HAP-1 (cell line): ENCODE data around the gene PTRH2.
A peak's percentile ranks its signal among the peaks of the same experiment; 100 is the strongest.

Experiments used
- DNase-seq, 2 experiments: peaks; one replicate each; pipeline ENCODE4 v3.0.0-alpha.2; 2016 to 2020; ENCODE audit warnings: low spot score in 2 of 2
- H3K27me3 ChIP-seq: fragments of 250-450 bp; sonication (Bioruptor Pico); 2 replicates; pipeline ENCODE4 v1.5.1; 2020; ENCODE audit warnings: low read depth, mild to moderate bottlenecking, moderate library complexity
- H3K36me3 ChIP-seq: fragments of 250-450 bp; sonication (Bioruptor Pico); replicated peaks from 2 replicates; pipeline ENCODE4 v1.5.1; 2020; ENCODE audit warnings: mild to moderate bottlenecking
- H3K4me1 ChIP-seq: fragments of 250-450 bp; sonication (Bioruptor Pico); 2 replicates; pipeline ENCODE4 v1.5.1; 2020; ENCODE audit warnings: mild to moderate bottlenecking
- H3K4me3 ChIP-seq: fragments of 250-450 bp; sonication (Bioruptor Pico); 2 replicates; pipeline ENCODE4 v1.5.1; 2020; ENCODE audit warnings: mild to moderate bottlenecking, moderate library complexity
- H3K9me3 ChIP-seq: fragments of 250-450 bp; sonication (Bioruptor Pico); 2 replicates; pipeline ENCODE4 v1.5.1; 2020; ENCODE audit warnings: mild to moderate bottlenecking, moderate library complexity
- in situ Hi-C: fragments of 300-500 bp; cut with MboI; formaldehyde crosslinking; loops from 3 replicates; pipeline ENCODE4 v1.14.3; 2020; ENCODE audit warnings: low sequenced_read_pairs, inconsistent platforms, mixed read lengths

The PTRH2 gene

DNA sequence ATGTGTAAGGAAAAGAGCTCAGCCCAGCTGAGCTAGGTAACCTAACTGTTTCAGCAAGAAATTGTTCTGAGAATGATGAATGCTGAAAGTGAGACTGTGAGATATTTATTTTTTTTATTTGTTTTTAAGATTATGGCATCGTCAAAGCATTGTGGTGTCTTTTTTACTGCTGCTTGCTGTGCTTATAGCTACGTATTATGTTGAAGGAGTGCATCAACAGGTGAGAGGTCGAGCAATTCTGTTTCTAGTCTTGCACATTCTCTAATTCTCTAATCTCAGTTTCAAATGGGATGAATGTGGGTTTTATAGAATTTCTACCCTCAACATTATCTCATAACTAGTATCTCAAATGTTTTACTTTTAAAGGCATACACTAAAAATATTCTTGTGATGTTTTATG is 30.1 kb upstream of the PTRH2 start:
- H3K36me3 ChIP-seq, result peaks cover 9% of the 10 kb centered on the region; the same call in 1 of the 2 replicates
- H3K4me1 ChIP-seq, result no peaks in the 10 kb centered on the region
- H3K9me3 ChIP-seq, result no peaks in the 10 kb centered on the region
- no peak overlapping the region for H3K4me3 ChIP-seq
- in situ Hi-C loops, result no loop called here
- no peaks in the 10 kb centered on the region for H3K27me3 ChIP-seq
- no peak for DNase-seq

DNA sequence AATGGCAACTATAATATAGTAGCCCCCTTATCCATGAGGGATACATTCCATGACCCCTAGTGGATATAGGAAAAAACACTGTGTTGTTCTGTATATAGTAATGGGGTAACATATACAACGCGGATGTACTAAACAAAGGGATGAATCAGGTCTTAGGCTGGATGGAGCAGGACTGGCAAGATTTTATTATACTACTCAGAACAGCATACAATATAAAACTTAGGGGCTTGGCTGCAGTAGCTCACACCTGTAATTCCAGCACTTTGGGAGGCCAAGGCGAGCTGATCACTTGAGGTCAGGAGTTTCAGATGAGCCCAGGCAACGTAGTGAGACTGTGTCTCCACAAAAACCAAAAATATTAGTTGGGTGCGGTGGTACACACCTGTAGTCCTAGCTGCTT is 27.0 kb upstream of the PTRH2 start:
- no peak overlapping the region for H3K4me3 ChIP-seq
- H3K4me1 ChIP-seq, result peaks cover 2% of the 10 kb centered on the region
- in situ Hi-C loops, result no loop called here
- no peaks in the 10 kb centered on the region for H3K27me3 ChIP-seq
- H3K9me3 ChIP-seq, result no peaks in the 10 kb centered on the region
- peaks cover 9% of the 10 kb centered on the region; the same call in 1 of the 2 replicates for H3K36me3 ChIP-seq
- DNase-seq, result no peak

DNA sequence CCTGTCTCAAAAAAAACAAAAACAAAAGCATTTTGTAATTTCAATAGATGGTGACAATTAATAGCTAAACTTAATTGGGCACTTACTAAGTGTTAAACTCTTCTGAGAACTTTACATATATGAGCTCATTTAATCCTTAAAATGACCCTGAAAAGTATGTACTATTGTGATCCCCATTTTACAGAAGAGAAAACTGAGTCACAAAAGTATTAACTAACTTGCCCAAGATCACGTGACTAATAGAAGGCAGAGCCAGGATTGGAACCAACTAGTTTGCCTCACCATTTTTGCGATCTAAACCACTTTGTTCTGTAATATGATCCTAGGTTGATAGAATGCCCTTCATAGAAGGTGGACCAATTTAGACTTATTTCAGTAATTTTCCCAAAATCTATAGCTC is 26.5 kb upstream of the PTRH2 start:
- no peaks in the 10 kb centered on the region for H3K9me3 ChIP-seq
- in situ Hi-C loops, result no loop called here
- no peak overlapping the region for H3K4me3 ChIP-seq
- no peak for DNase-seq
- H3K27me3 ChIP-seq, result no peaks in the 10 kb centered on the region
- H3K36me3 ChIP-seq, result peaks cover 9% of the 10 kb centered on the region; the same call in 1 of the 2 replicates
- peaks cover 7% of the 10 kb centered on the region for H3K4me1 ChIP-seq

DNA sequence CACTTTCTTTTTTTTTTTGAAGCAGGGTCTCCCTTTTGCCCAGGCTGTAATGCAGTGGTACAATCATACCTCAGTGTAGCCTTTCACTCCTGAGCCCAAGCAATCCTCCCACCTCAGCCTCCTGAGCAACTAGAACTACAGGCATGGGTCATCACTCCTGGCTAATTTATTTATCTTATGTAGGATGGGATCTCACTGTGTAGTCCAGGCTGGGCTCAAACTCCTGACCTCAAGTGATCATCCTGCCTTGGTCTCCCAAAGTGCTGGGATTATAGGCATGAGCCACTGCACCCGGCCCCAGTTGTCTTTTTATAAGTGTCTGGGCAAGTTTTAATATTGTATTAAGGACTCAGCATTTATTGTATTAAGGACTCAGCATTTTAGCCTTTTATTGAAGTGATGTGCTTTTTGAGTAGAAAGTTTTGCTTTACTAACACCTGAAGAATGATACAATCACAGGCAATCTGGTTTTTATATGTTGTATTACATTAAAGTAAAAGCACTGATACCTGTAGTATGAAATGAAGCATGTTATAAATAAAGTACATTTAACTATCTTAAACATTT is 23.1 kb upstream of the PTRH2 start:
- in situ Hi-C loops, result no loop called here
- DNase-seq, result no peak
- H3K4me1 ChIP-seq, result peaks cover 29% of the 10 kb centered on the region
- H3K9me3 ChIP-seq, result no peaks in the 10 kb centered on the region
- peaks cover 3% of the 10 kb centered on the region; the same call in 1 of the 2 replicates for H3K36me3 ChIP-seq
- H3K27me3 ChIP-seq, result no peaks in the 10 kb centered on the region
- no peak overlapping the region for H3K4me3 ChIP-seq

DNA sequence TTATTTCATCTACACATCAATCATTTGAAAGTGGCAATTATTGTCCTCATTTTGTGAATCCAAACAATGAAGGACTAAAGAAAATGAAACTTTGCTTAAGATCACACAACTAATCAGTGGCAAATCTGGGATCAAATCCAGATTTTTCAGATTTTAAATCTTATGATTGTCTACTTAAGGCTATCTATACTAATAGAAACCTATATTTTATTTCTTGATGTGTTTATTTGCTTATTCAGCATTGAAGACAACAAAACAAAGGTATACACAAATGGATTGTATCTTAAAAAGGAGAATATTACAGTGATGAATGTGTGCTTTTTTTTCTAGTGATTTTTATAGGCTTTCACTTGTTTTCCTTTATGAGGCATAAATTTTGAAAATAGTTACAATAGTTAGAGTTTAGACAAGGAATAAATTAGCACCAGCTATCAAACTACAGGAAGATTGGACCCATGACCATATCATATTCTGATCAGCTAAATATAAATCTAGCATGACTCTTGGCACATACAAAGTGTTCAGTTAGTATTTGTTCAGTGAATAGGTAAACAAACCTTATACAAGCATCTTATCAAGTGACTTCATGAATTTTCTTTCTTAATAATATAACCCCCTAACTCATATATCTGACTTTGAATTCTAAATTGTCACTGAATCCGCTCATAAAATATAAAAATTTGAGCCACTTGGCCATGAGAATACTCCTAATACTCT is 20.7 kb upstream of the PTRH2 start:
- H3K4me1 ChIP-seq, result peaks cover 43% of the 10 kb centered on the region
- DNase-seq, result no peak
- H3K36me3 ChIP-seq, result no peaks in the 10 kb centered on the region
- H3K27me3 ChIP-seq, result no peaks in the 10 kb centered on the region
- no peaks in the 10 kb centered on the region for H3K9me3 ChIP-seq
- no peak overlapping the region for H3K4me3 ChIP-seq
- in situ Hi-C loops, result no loop called here

DNA sequence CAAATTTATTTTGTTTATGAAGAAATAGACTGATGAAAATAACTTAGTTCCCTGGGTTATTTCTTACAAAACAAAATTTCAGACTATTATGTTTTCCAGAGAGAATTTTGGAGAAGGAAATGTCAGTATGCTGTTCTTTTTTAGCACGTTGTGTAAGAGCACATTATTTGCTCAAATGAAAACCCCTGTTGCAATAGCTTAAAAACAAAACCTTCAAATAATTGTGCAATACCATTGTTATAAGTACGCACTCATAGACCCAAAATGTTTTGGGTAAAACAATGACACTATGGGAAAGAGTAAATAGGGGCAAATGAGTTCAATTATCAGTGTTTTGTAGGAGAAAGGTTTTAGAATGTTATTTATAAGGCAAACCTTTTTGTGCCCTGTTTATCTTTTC is 18.5 kb upstream of the PTRH2 start:
- Histone ChIP-seq H3K4me1 (peaks cover 55% of the 10 kb centered on the region), H3K4me3 (no peak overlapping the region), H3K36me3 (no peaks in the 10 kb centered on the region), H3K27me3 (no peaks in the 10 kb centered on the region), H3K9me3 (no peaks in the 10 kb centered on the region)
- in situ Hi-C loops, result no loop called here
- DNase-seq, result no peak

DNA sequence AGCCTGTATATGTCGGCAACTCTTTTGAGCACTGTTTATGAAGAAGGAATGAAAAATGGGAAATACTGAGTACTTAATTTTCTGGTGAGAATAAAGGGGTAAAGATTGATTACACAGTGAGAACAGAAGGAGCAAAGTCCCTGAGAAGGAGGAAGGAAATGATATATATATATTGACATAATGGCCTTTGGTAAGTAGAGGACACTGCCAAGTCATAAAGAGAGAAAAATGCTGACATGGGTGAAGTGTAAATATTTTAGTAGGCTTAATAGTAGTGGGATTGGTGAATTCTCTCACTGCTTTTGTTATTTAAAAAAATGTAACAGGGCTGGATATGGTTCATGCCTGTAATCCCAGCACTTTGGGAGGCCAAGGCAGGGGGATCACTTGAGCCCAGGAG is 16.4 kb upstream of the PTRH2 start:
- in situ Hi-C loops, result no loop called here
- DNase-seq, result no peak
- H3K36me3 ChIP-seq, result no peaks in the 10 kb centered on the region
- H3K4me1 ChIP-seq, result peaks cover 54% of the 10 kb centered on the region
- no peaks in the 10 kb centered on the region for H3K27me3 ChIP-seq
- peak overlapping the region; percentile 10 for H3K4me3 ChIP-seq
- H3K9me3 ChIP-seq, result no peaks in the 10 kb centered on the region

DNA sequence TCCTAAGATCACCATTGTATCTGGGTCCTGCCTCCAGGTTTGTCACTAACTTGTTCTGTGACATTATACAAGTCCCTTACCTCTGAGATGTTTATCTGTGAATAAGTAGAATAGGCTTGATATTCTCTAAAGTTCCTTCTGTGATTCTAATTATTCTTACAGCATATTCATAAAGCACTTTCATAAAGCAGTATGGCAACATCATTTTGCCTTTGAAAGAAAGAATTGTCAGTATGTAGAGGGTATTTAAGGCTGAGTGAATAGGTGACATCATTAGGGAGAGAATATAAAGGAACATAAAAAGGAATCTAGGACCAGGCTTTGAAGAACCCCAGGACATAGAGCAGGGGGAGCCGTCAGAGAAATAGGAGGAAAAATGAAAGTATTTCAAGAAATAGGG is 15.8 kb upstream of the PTRH2 start:
- no peaks in the 10 kb centered on the region for H3K36me3 ChIP-seq
- in situ Hi-C loops, result no loop called here
- peak; percentile 28 to 93 for DNase-seq
- no peaks in the 10 kb centered on the region for H3K27me3 ChIP-seq
- peaks cover 50% of the 10 kb centered on the region for H3K4me1 ChIP-seq
- peak overlapping the region; percentile 10 for H3K4me3 ChIP-seq
- no peaks in the 10 kb centered on the region for H3K9me3 ChIP-seq

DNA sequence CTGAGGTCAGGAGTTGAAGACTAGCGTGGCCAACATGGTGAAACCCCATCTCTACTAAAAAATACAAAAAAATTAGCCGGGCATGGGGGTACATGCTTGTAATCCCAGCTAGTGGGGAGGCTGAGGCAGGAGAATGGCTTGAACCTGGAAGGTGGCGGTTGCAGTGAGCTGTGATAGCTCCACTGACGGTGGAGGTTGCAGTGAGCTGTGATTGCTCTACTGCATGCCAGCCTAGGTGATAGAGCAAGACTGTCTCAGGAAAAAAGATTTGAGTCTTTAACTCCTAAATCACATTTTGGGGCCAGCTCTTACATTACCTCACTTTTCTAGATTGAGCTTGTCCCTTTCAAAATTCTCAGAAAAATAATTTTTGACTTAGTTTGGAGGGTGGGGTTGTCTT is 15.4 kb upstream of the PTRH2 start:
- no peaks in the 10 kb centered on the region for H3K36me3 ChIP-seq
- in situ Hi-C loops, result no loop called here

DNA sequence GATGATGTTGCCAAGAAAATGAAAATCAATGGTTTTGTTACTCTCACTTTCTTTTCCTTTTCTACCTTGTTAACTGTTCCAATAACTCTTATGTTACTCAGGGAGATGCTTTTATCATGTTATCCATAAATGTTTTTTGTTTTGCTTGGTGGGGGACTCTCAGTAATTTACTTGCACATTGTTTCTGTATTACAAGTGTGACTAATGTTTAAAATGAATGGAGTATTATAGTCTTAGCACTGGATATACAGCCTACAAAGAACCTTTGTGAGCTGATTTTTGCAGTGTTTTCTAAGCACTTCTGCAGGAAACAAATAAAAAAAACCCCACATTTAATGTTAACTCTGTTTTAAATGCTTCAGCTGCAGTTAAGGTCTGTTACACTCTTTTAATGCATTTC is 12.3 kb upstream of the PTRH2 start:
- H3K4me3 ChIP-seq, result no peak overlapping the region
- no peak for DNase-seq
- peaks cover 29% of the 10 kb centered on the region for H3K4me1 ChIP-seq
- no peaks in the 10 kb centered on the region for H3K9me3 ChIP-seq
- no peaks in the 10 kb centered on the region for H3K27me3 ChIP-seq
- in situ Hi-C loops, result no loop called here
- no peaks in the 10 kb centered on the region for H3K36me3 ChIP-seq

More for the DNA sequence above, 15.4 kb upstream of the PTRH2 start:
- no peaks in the 10 kb centered on the region for H3K27me3 ChIP-seq
- peaks cover 46% of the 10 kb centered on the region for H3K4me1 ChIP-seq
- H3K4me3 ChIP-seq, result no peak overlapping the region
- peak in 1 of 2 experiments; percentile 33 for DNase-seq
- no peaks in the 10 kb centered on the region for H3K9me3 ChIP-seq

DNA sequence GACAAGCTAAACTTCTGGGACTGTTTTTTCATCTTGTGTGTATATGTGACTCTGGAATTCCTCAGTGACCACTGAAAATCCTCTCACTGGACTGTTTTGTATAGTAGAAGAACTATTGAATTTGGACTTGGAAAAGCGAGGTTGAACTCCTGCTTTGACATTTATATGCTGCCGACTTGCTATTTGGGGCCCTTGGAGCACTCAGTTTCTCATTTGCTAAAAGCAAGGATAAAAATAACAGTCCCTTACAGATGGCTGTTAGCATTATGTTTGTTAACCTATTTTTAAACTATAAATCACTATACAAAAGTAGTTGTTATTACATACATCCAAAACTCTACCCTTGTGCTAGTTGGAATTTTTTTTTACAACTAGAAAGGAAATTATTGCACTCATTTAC is 9.2 kb upstream of the PTRH2 start:
- Histone ChIP-seq H3K9me3 (no peaks in the 10 kb centered on the region), H3K4me1 (peaks cover 19% of the 10 kb centered on the region), H3K27me3 (no peaks in the 10 kb centered on the region), H3K4me3 (no peak overlapping the region), H3K36me3 (no peaks in the 10 kb centered on the region)
- DNase-seq, result no peak
- in situ Hi-C loops, result no loop called here

DNA sequence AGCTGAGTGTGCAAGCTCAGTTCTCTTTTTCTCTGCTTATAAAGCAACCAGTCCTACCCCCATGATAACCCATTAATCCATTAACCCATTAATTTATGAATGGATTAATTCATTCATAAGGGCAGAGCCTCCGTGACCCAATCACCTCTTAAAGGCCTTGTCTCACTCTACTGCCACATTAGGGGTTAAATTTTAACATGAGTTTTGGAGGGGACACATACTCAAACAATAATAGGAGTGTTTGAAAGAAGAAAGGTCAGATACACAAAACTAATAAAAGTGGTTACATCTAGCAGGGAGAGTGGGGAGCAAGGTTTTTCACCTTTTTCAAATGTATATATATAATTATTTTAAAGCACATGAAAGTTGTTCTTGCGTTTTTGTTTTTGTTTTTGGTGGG is 7.0 kb upstream of the PTRH2 start:
- no peak overlapping the region for H3K4me3 ChIP-seq
- H3K4me1 ChIP-seq, result peaks cover 18% of the 10 kb centered on the region
- in situ Hi-C loops, result no loop called here
- H3K36me3 ChIP-seq, result no peaks in the 10 kb centered on the region
- no peaks in the 10 kb centered on the region for H3K9me3 ChIP-seq
- no peak for DNase-seq
- no peaks in the 10 kb centered on the region for H3K27me3 ChIP-seq

DNA sequence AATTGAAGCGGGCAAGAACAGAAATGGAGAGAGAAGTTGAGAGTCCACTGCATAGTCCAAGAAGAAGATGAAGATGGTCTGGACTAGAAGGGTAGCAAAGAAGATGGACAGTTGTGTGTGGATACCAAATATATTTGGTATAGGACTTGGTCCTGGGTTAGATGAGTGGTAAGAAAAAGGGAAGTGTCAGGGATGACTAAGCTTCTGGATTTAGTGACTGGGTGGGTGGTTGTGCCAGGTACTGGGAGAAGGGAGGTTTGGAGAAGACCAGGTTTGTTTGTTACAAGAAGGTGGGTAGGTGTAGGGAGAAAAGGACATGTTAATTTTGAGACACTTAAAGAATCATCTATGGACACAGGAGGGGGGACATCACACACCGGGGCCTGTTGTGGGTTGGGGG is 5.6 kb upstream of the PTRH2 start:
- Histone ChIP-seq H3K27me3 (no peaks in the 10 kb centered on the region), H3K9me3 (no peaks in the 10 kb centered on the region), H3K36me3 (no peaks in the 10 kb centered on the region; the same call in 1 of the 2 replicates), H3K4me1 (peaks cover 26% of the 10 kb centered on the region), H3K4me3 (no peak overlapping the region)
- in situ Hi-C loops, result no loop called here
- DNase-seq, result no peak

DNA sequence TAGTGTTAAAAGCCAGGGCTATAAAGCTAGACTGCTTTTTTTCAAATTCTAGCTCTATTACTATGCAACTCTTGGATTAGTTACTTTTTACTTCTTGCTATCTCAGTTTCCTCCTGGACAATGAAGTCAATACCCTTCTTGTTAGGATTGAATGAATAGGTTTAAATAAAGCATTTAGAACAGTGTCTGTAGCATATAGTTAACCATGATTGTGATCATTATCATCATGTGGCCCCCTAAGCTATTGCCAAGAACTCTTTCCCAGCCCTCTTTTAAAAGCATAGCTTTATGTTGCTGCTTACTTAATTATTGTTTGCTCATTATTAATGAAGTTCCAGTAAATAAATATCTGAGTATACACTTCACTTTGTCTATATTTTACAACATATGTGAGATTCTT is 4.7 kb upstream of the PTRH2 start:
- H3K4me1 ChIP-seq, result peaks cover 26% of the 10 kb centered on the region
- no peaks in the 10 kb centered on the region for H3K27me3 ChIP-seq
- no peaks in the 10 kb centered on the region; the same call in 1 of the 2 replicates for H3K36me3 ChIP-seq
- DNase-seq, result no peak
- H3K4me3 ChIP-seq, result no peak overlapping the region
- no peaks in the 10 kb centered on the region for H3K9me3 ChIP-seq
- in situ Hi-C loops, result no loop called here
